HuH-7 (cell line): ENCODE data around the gene NXPE3.
"Not testable (repeated sequence)": the region's sequence is repeated elsewhere in the genome, so short reads cannot be mapped to it uniquely, and the experiment has no call there.

ENCODE experiments used
- DNase-seq: peaks from one replicate; pipeline ENCODE4 v3.0.0; 2011; ENCODE audit warnings: low spot score

The NXPE3 gene

GRCh38 chr3:101779047-101779821, at the start of gene NXPE3:
NXPE3 (plus strand) TSS chr3:101779211; CDS start chr3:101785597, 6,386 bp downstream.
- peak; percentile 96 for DNase-seq

- DNase-seq, result no peak
These were observed 49.4 kb upstream of the NXPE3 start for GRCh38 chr3:101729586-101729985.

GRCh38 chr3:101730839-101731238, 48.2 kb upstream of the NXPE3 start:
- DNase-seq, result no peak

- no peak for DNase-seq
These were observed 46.8 kb upstream of the NXPE3 start for GRCh38 chr3:101732240-101732641.

- DNase-seq, result no peak
These were observed 43.2 kb upstream of the NXPE3 start for GRCh38 chr3:101735833-101736232.

GRCh38 chr3:101741914-101742313, 37.1 kb upstream of the NXPE3 start:
- not testable (repeated sequence) for DNase-seq

GRCh38 chr3:101744811-101745210, 34.2 kb upstream of the NXPE3 start:
- no peak for DNase-seq

- not testable (repeated sequence) for DNase-seq
These were observed 33.1 kb upstream of the NXPE3 start for GRCh38 chr3:101745934-101746333.

GRCh38 chr3:101753386-101754113, 25.5 kb upstream of the NXPE3 start:
- DNase-seq, result not testable (repeated sequence)

- no peak for DNase-seq
These were observed 20.8 kb upstream of the NXPE3 start for GRCh38 chr3:101758224-101758623.

GRCh38 chr3:101762041-101762646, 16.9 kb upstream of the NXPE3 start:
- no peak for DNase-seq

- DNase-seq, result not testable (repeated sequence)
These were observed 1.2 kb upstream of the NXPE3 start for GRCh38 chr3:101777745-101778281.

- no peak for DNase-seq
These were observed 495 bp upstream of the NXPE3 start for GRCh38 chr3:101778385-101779046.

GRCh38 chr3:101779822-101780381, 891 bp downstream of the NXPE3 start:
- DNase-seq, result no peak

- DNase-seq, result no peak
These were observed 1.6 kb downstream of the NXPE3 start for GRCh38 chr3:101780661-101781060.

GRCh38 chr3:101781166-101781565, 2.2 kb downstream of the NXPE3 start:
- no peak for DNase-seq

- no peak for DNase-seq
These were observed 6.0 kb downstream of the NXPE3 start for GRCh38 chr3:101784855-101785613.

- no peak for DNase-seq
These were observed 12.8 kb downstream of the NXPE3 start for GRCh38 chr3:101791778-101792177.

GRCh38 chr3:101796077-101796680, 17.2 kb downstream of the NXPE3 start:
- no peak for DNase-seq

GRCh38 chr3:101801174-101801573, 22.2 kb downstream of the NXPE3 start:
- no peak for DNase-seq

GRCh38 chr3:101802179-101802578, 23.2 kb downstream of the NXPE3 start:
- no peak for DNase-seq
